Stimulated activated CD4-positive, alpha-beta T cell treated with anti-CD3 and anti-CD28 coated beads, Interleukin-15, amount 100 ng/mL, for 48 hours (primary cell): ENCODE results near the gene SARM1.

Source experiments
- DNase-seq, 2 donors: peaks; one replicate each; pipeline ENCODE4 v3.0.0-alpha.2; 2020; ENCODE audit warnings: low read depth in 2 of 2

SARM1 gene

DNA sequence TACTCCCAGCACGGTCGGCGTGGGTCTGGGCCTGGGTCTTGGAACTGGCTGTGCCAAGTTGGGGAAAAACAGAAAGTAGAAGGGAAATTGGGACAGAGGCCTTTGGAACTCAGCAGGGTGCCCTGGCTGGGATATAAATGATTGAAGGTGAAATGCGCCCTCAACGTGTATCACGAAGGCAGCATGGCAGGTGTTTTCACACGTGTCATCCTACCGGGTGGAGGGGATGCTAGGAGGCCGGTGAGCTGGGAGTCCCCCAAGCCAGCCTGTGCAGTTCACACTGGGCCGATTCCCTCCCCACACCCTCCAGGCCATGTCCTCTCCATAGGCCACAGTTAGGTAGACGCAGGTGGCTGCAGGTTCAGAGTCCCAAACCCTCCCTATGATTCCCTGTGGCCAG is 30.0 kb upstream of the SARM1 start:
- DNase-seq = no peak

DNA sequence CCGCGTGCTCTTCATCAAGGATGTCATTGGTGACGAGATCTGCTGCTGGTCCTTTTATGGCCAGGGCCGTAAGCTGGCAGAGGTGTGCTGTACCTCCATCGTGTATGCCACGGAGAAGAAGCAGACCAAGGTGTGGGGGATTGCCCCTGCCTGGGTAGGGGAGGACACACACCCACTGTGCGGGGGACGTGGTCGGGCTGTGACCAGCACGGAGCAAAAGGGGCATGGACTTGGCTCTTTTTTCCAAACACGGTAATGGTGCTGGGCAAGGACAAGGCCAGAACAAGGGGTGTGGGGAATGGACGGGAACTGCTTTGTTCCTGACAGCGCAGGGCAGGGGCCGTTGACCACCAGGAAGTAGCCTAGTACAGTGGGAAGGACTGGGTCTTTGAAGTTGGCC is 29.2 kb upstream of the SARM1 start:
- DNase-seq = no peak

DNA sequence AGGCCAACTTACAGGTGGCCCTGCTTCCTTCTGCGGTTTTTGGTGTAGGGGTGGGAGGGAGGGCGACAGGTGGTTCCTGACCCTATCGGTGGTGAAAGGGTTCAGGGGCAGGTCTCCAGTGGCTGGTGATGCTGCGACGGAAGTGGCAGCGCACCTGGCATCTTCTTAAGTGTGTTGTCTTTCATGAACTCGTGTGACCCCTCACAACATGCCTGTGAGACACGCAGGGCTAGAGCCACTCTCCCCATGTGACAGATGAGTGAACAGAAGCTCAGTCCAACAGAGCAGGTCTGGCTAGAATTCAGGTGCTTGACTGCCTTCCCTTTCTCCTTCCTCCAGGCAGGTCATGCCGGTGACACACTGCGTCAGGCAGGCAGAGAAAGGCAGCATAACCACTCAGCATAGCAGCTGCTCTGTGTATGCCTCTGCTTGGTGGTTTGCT is 28.0 kb upstream of the SARM1 start:
- DNase-seq = no peak

DNA sequence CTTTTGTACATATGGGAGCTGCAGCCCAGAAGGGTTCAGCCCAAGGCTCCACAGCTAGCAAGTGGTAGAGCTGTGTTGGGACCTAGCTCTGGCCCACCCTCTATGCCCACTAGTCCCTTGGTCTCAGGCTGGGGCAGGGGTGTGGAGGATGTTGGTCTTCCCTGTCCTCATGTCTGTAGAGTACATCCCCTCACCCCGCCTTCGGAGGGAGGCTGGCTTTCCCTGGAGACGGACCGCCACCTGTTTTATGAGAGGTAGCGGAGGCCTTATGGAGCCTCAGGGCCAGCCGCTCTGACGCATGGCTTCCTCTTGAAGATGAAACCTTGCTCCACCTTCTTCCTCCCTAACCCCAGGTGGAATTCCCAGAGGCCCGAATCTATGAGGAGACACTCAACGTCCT is 27.5 kb upstream of the SARM1 start:
- DNase-seq = no peak

DNA sequence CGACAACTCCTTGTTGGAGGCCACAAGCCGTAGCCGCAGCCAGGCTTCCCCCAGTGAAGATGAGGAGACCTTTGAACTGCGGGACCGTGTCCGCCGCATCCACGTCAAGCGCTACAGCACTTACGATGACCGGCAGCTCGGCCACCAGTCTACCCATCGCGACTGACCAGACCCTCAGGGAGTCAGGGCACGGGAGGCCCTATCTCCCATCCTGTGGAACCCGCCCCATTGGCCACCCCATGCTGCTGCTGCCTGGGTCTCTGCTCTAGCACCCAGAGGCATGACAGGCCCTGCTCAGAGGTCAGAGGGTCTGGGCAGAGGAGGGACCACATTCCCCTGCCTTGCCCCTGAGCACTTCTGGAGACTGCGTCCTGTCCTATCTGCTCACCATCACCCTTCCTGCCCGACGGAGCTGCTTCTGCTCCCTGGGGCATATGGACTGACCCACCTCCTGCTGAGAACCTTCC is 27.0 kb upstream of the SARM1 start:
- no peak for DNase-seq

DNA sequence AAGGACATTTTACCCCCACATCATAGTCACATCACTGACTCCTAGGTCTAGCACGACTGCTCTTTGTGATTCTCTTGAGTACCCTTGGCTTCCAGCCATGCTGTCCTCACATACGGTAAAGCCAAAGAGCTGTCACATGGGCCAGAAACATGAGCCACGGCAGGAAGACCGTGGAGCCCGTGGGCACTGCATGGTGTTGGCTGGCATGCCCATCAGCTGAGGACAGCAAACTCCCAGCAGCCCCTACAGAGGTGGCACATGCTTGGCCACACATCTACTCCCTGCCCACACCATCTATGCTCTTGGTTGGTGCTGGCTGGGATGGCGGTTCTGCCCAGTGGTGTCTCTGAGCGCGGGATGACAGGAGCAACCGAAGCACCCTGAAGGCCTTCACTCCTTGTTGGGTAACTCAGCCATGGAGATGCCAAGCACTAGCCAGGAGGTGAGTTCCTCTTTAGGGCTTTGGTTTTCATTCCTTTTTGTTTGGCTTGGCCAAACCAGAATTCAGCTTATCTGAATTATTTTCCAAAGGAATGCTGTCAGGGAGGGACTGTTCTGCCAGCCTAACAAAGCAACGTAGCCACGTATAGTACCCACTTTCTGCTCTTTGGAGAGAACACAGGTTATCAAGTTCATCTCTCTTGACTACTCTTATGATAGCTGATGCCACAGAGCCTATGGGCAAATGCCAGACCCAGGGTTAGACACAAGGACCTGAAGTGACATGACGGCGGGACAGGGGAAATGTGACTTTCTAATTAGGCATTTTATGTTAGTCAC is 25.9 kb upstream of the SARM1 start:
- DNase-seq = no peak

DNA sequence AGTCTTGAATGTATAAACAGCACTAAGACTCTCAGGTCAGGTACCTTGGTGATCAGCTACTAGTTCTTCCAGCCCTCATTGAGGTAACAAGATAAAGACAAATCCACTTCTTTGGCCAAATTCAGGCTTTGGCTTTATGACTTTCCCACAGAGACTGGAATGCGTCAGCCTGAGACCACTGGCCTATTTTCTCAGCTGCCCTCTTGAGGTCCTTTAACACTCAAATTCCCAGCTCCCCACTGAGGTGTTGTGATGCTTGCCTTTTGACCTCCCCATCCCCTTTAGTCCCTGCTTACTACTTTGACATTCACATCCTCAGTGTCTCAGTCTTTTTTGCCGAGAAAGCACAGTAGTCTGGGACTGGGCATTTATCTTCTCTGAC is 25.3 kb upstream of the SARM1 start:
- no peak for DNase-seq

DNA sequence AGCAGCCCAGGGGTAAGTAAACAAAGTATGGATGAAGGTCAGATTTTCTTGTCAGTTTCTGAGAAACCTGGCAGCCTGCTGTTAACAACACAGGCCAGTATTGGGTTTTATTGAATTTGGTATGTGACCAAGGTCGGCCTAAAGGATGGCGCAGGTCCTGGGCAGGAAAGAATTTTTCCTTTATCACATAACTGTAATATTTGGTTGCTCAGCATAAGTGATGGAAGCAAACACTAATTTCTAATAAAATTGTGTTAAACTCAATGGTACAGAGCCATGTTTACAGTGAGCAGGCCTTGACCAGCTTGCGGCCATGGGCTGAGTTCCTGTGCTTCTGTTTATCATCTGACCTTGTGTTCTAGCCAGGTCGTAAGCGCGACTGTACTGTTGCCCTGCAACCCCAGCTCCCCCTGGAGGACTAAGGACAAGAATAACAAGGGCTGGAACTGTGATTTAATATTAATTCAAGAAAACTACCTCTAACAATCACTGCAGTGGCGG is 24.7 kb upstream of the SARM1 start:
- DNase-seq = no peak

DNA sequence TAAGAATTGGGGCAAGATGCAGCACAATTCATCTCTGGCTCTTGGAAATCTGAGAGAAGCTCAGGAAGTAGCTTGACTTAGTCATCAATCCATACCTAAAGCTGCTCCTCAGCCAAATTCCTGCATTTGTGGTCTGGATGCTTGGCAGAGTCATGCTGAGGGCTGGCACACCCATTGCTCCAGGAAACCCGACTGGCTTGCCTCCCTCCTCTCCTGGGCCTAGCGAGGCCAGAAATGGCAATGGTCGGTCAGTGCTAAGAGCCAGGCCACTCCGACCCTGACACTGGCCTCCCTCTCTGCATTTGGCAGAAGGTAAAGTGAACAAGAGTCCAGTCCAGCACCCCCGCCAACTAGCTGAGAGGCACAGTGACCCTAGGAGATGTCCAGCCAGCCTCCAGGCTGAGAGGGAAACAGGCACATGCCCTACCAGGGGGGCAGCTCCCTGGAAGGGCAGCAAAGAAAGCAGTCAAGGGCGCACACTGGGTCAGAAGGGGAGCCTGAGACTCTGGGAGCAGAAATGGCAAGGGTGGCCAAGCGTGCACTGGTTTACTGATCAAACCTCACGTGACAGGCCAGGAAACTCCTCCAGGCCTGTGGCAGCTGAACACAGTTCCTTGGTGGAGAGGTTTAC is 24.1 kb upstream of the SARM1 start:
- DNase-seq = no peak

DNA sequence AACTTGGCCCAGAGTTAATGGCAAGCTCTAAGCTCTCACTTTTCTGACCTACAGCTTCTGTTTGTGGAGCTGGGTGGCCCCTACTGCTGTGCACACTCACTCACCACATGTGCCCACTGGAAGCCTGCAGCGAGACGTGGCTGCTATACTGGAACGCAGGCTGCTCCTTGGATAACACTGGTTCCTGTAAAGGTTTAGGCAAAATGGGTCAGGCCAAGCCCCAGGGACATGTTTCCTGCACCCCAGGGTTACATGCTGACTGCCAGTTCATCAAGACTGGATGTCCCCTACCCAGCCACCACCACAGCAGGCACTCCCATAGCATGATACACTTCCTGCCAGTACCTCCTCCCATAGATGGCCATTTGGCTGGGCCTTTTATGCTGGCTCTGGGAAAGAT is 22.5 kb upstream of the SARM1 start:
- no peak for DNase-seq

DNA sequence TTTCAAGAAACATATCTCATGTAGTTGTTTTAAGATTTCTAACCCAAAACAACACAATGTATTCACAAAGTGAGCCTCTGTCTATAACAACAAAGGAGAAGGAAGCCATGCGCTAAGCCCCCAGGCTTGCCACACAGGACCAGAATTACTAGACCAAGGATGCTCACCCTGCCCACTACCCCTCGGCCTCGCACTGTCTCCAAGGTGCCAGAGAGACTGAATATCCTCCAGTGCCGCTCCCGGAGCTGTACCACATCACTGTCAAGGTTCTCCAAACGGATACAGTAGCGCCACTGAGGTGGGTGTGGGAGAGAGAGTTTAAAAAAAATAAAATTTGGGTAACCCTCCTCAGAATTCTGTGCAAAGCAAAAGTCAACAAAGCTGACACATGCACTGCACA is 21.2 kb upstream of the SARM1 start:
- DNase-seq = no peak

DNA sequence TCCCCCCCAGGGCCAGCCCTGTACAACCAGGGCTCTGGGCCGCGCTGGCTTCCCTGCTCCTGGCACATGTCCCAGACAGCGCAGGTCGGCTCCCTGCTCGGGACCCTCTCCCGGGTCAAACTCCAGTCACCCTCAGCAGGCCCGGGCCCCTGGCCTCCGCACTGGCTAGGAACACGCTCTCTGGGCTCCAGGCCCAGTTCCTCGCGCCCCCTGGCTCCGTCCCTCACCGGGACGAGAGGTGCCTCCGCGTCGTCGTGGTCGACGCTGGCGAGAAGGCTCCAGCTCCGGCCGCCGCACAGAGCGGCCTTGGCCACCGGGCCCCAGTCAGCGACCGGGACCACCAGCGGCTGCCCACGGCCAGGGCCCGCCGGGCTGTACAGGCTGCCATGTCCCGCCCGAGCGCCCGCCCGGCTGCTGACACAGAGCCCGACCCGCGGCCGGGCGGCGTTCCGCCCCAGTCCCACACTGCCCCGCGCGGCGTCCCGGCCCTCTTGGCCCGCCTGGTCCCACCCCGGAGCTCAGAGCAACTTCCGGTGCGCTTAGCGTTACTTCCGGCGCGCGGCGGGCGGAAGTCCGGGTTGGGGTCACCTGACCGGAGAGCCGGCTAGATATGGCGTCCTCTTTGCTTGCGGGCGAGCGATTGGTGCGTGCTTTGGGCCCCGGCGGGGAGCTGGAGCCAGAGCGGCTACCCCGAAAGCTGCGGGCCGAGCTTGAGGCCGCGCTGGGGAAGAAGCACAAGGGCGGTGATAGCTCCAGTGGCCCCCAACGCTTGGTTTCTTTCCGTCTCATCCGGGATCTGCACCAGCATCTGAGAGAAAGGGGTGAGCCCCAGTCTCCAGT is 14.2 kb upstream of the SARM1 start, which contains the start of gene POLDIP2:
Gene POLDIP2 (minus strand): TSS at position 467 of the 840 bp plus-strand sequence. CDS start 79 bp downstream, at position 388.
- DNase-seq = peak; percentile 92 to 93

DNA sequence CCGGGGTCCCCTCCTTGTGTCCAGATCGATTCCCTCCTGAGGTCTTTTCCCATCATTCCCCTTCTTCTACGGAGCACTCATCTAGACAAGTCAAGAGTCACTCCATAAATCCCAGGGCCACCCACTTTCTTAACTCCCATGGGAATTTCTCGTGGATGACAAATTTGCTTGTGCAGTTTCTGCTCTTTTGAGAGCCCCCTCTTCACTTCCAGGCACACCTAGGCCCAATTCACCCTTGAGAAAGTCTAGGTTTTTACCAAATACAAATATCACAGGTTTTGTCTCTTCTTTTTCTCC is 13.6 kb upstream of the SARM1 start:
- DNase-seq = no peak

DNA sequence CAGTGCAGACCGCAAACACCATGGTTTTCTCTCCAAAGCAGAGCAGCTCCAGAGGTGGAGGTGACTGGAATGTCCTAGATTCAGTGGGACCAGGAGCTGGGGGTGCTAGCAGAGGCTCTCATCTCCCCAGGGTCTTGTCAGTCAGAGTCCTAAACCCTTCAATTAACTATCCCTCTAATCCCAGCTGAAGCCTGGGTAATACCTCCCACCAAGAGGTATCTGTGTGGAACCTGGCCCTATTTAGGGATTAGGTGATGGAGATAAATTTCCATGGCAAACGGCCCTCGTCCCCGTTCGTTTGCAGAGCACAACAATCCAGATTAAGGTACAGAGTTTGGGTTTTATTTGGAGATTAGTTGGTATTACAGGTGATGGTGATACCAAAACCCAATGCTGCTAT is 8.3 kb upstream of the SARM1 start:
- no peak for DNase-seq

DNA sequence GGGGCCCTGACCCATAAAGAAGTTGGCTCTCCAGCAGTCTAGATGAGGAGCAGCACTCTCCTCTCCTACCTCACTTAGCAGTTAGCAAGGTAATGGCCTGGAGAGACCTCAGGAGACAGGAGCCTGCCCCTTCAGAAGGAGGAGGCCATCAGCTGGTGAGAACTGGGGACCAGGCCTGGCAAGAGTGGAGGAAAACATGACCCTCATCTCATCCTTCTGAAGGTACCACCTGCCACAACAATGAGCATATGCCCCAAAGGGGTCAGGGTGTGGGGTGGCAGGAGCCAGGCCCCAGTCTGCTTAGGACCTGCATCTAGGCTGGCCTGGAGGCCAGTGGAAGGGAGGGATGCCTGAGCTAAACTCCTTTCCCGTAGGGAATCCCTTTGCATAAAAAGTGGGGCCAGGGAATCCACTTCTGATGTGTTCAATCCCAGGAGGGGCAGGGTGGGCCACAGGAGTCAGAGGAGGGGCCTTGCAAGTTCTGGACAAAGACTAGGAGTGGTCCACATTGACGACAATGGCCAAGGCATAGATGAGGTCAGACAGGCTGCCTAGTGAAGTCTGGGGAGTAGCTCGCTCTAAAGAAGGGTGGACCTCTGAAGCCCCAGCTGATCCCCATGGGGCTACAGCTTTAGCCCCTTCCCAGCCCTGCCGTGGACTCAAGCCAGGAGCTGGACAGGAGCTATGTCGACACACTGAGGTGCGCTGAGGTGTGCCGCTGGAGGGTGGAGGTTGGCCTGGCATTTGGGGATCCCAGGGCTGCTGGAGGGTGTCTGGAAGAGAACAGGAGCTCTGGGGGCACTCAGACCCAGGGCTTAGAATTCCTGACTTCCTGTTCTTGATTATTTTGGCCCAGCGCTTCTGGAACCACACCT is 7.5 kb upstream of the SARM1 start:
- DNase-seq = no peak

DNA sequence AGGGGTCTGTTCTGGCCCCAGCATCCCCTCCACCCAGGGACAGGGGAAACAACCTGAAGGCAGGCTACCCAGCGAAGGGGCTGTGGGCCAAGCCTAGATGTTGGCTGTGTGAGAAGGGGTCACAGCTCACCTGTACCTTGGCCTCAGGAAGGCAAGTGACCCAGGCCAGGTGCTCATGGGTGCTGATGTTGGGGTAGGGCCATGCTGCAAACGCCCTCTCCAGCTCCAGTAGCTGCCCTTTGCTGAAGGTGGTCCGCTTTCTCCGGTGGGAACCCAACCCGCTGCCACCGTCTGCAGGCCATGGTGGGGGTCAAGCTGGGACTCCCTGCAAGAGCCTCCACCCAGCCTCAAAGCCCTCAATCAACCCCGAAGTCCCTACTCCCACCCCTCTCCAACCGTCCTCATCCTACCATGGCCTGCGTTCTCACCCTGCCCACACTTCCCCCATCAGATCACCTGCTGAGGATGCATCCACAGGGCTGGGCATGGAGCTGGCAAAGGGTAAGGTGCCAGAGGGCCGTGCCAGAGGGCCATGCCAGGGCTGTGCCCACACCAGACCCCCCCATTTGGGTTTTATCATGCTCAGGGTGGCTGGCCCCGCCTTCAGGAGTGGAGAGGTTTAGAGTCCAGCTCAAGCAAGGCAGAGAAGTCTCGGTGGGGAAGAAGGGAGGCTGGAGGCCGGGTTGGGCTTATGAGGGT is 6.7 kb upstream of the SARM1 start, which contains the start of gene SEBOX:
Gene SEBOX (minus strand): TSS at position 535 of the 699 bp plus-strand sequence. CDS start 48 bp downstream, at position 487.
- DNase-seq = no peak

DNA sequence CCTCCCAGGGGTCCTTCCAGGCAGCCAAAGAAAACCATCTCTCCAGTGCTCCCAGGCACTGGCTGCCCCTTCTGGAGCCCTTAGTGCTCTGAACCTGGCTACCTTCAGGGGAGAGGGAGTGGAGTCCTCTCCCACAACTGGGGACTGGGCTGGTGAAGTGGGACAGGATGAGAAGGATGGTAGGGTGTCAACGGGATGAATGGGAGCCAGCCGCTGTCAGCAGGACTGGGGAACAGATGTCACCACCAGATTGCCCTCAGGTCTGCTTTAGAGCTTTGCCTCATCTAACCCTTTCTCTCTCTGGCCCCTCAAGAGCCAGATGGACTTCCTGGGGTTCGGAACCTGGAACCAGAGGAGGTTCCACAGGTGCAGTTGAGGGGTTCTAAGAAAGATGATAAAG is 6.0 kb upstream of the SARM1 start:
- no peak for DNase-seq

DNA sequence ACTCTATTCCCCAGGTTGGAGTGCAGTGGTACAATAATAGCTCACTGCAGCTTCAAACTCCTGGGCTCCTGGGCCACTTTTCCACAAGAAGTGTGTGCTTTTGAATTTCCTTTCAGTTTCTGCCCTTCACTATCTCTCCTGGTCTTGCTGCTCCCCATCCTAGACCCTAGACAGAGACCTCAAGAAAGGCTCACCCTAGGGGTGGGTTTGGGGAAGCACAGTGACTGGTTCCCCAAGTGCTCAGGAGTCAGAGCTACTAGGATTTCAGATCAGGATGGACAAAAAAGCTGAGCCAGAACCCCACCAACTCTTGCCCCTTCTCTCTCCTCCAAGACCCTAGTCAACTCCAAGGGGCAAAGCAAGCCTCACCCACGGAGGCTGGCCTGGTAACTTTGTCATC is 4.9 kb upstream of the SARM1 start:
- DNase-seq = no peak

DNA sequence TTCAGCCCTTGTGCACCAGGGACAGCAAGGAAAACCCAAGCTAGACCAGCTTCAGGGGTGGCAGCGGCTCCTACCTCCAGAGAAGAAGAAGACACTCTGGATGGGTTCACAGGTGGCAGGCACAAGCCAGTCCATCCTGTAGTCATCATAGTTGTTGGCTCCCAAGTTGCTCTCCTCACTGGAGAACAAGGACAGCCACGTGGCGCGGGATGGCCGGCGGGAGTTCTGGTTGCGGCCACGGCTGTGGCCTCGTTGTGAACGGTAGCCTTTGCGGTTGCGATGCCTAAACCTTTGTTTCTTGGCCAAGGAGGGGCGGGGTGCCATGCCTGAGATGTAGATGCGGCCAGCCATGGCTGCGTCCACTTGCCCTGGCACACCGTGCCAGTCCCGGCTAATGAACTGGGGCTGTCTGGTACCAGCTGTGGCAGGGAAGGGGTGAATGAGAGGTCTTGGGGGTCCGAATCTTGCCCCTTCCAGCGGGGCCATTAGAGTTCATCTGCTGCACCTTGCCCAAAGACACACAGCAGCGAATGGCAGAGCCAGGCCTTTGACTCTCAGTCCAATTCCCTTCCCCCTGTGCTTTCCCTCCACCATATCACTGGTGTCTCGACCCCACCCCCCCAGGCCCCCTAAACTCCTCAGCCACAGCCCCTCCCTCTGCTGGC is 3.7 kb upstream of the SARM1 start:
- DNase-seq = no peak

DNA sequence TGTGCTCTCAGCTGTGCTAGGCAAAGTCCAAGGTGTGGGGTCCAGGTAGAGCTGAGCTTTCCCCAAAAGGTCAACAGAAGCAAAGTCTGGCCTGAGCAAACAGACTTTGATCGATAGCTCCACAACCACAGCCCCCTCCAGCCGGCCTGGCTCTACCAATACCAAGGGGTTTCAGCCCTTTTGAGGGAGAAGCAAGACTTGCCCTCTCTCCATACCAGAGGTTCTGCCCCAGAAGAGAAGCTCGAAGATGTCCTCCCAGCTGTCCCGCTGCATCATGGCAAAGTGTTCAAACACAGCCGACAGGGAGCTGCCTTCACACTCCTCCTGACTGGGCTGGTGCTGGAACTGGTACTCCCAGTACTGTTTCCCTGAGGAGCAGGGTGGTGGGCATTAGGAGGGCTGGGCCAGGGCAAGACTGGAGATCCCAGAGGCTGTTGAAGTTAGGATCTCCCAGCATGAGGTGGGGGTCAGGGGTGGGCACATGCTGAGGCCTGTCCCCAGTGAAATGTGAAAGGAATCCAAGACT is 3.1 kb upstream of the SARM1 start:
- no peak for DNase-seq
